Chondrocyte (in vitro differentiated cells): ENCODE measurements around the gene SLC9A9. TPM values are rescaled to one million over a fixed set of nuclear protein-coding genes. Genes with fewer than 3 reads are reported as not detected.
A peak's percentile ranks its signal among the peaks of the same experiment; 100 is the strongest.

Source experiments
- DNase-seq: peaks from one replicate; pipeline ENCODE4 v3.0.0; 2021; ENCODE audit warnings: mixed read lengths, low spot score
- H3K27ac Mint-ChIP-seq: one replicate; pipeline ENCODE4 v1.8.0; 2021; ENCODE audit warnings: mild to moderate bottlenecking, moderate library complexity, mixed read lengths; ENCODE audit not compliant: unreplicated experiment
- H3K27me3 Mint-ChIP-seq: 2 replicates; pipeline ENCODE4 v1.8.0; 2021; ENCODE audit warnings: low read depth, mixed read lengths
- H3K36me3 Mint-ChIP-seq: 2 replicates; pipeline ENCODE4 v1.8.0; 2021; ENCODE audit warnings: low read depth, mixed read lengths
- H3K4me1 Mint-ChIP-seq: 2 replicates; pipeline ENCODE4 v1.8.0; 2021; ENCODE audit warnings: low read depth, mild to moderate bottlenecking, mixed read lengths
- H3K4me3 Mint-ChIP-seq: one replicate; pipeline ENCODE4 v1.8.0; 2021; ENCODE audit warnings: mild to moderate bottlenecking, moderate library complexity, mixed read lengths; ENCODE audit not compliant: unreplicated experiment
- H3K9me3 Mint-ChIP-seq: 2 replicates; pipeline ENCODE4 v1.8.0; 2021; ENCODE audit warnings: low read depth, mixed read lengths
- total RNA-seq: library from RNA; stranded (reverse); gene quantifications from 3 replicates; pipeline ENCODE4 v1.2.1, GENCODE V29; 2021
- TF ChIP-seq, protein P1 (sequence below): fragments of 200-600 bp; sonication (generic); IDR thresholded peaks from 2 replicates; pipeline ENCODE4 v1.5.0; 2021; ENCODE audit warnings: antibody characterized with exemption, mild to moderate bottlenecking, moderate library complexity

Gene SLC9A9
- total RNA-seq, 1 donor from 2014 or later, result 2.6 TPM

DNA sequence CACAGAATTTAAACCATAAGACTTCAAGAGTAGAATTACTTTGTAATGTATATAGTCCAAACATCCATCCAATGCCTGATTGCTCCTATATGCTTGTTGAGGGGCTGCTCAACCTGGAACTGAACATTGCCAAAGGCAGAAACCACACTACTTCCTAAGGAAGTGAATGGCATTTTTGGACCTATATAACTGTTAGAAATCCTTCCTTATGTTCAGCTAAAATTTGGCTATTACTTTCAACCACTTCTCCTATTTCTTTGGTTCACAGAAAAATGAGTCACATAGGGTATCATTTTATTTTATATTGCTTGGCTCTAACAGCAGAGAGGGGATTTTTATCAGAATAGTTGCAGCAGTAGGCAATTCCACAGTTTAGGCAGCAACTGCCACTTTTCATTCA lies 342.1 kb downstream of the SLC9A9 start:
- no peak for DNase-seq
- no peak overlapping the region for H3K4me3 Mint-ChIP-seq
- H3K27ac Mint-ChIP-seq, result peak overlapping the region; percentile 12
- TF ChIP-seq, protein P1, sequence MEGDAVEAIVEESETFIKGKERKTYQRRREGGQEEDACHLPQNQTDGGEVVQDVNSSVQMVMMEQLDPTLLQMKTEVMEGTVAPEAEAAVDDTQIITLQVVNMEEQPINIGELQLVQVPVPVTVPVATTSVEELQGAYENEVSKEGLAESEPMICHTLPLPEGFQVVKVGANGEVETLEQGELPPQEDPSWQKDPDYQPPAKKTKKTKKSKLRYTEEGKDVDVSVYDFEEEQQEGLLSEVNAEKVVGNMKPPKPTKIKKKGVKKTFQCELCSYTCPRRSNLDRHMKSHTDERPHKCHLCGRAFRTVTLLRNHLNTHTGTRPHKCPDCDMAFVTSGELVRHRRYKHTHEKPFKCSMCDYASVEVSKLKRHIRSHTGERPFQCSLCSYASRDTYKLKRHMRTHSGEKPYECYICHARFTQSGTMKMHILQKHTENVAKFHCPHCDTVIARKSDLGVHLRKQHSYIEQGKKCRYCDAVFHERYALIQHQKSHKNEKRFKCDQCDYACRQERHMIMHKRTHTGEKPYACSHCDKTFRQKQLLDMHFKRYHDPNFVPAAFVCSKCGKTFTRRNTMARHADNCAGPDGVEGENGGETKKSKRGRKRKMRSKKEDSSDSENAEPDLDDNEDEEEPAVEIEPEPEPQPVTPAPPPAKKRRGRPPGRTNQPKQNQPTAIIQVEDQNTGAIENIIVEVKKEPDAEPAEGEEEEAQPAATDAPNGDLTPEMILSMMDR, result no peak
- H3K27me3 Mint-ChIP-seq, result no peaks in the 10 kb centered on the region
- H3K36me3 Mint-ChIP-seq, result no peaks in the 10 kb centered on the region
- H3K9me3 Mint-ChIP-seq, result no peaks in the 10 kb centered on the region
- peaks cover 36% of the 10 kb centered on the region for H3K4me1 Mint-ChIP-seq

DNA sequence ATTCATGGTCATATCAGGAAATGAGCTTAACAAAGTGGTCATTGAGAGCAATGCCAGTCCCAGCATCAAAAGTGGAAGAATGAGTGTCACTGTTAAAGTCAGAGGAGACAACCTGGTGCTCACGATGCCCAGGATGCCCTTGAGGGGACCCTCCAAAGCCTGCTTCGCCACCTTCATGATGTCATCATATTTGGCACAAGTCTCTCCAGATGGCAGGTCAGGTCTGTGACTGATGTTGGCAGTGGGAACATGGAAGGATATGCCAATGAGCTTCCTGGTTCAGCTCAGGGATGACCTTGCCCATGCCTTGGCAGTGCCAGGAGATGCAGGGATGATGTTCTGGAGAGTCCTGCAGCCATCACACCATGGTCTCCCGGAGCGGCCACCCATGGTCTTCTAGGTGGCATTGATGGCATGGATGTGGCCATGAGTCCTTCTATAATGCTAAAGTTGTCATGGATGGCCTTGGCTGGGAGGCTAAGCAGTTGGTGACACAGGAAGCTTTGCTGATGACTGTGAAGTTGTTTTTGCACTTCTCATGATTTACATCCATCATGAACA lies 344.9 kb downstream of the SLC9A9 start:
- Mint-ChIP-seq H3K36me3 (no peaks in the 10 kb centered on the region), H3K27ac (no peak overlapping the region), H3K9me3 (no peaks in the 10 kb centered on the region), H3K27me3 (no peaks in the 10 kb centered on the region), H3K4me1 (peaks cover 24% of the 10 kb centered on the region), H3K4me3 (no peak overlapping the region)
- TF ChIP-seq, protein P1, result no peak
- no peak for DNase-seq

GRCh38 chr3:143502081-143502480 lies 346.2 kb downstream of the SLC9A9 start:
- Mint-ChIP-seq H3K27ac (no peak overlapping the region), H3K4me1 (peaks cover 12% of the 10 kb centered on the region), H3K4me3 (no peak overlapping the region), H3K27me3 (no peaks in the 10 kb centered on the region), H3K36me3 (no peaks in the 10 kb centered on the region), H3K9me3 (no peaks in the 10 kb centered on the region)
- TF ChIP-seq, protein P1, result no peak
- DNase-seq, result no peak

DNA sequence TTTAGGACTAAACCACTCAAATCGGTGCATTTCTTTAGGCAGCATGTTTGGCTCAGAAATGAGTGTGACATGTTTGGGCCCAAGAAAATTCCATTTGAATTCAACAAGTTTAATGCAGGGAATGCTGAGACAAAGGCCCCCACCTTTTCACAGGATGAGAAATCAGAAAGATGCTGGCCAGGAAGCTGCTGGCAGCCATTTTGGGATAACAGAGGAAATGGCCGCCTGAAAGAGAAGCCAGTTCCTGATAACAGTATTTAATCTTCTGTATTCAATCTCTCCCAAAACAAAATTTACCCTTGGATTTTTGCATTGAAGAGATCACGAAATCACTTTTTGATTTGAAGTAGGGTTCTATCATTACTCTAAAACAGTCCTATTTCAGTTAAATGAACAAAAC lies 350.9 kb downstream of the SLC9A9 start:
- Mint-ChIP-seq H3K4me1 (no peaks in the 10 kb centered on the region), H3K27me3 (no peaks in the 10 kb centered on the region), H3K9me3 (no peaks in the 10 kb centered on the region), H3K36me3 (no peaks in the 10 kb centered on the region), H3K4me3 (no peak overlapping the region), H3K27ac (no peak overlapping the region)
- TF ChIP-seq, protein P1, result no peak
- no peak for DNase-seq

- TF ChIP-seq, protein P1, result no peak
- H3K9me3 Mint-ChIP-seq, result no peaks in the 10 kb centered on the region
- no peaks in the 10 kb centered on the region for H3K27me3 Mint-ChIP-seq
- H3K36me3 Mint-ChIP-seq, result no peaks in the 10 kb centered on the region
- DNase-seq, result no peak
- H3K4me1 Mint-ChIP-seq, result no peaks in the 10 kb centered on the region
- H3K27ac Mint-ChIP-seq, result no peak overlapping the region
- H3K4me3 Mint-ChIP-seq, result no peak overlapping the region
Measured at GRCh38 chr3:143496191-143496590, 352.1 kb downstream of the SLC9A9 start.
